Rectal smooth muscle tissue (tissue), 1 donor: ENCODE measurements around the gene NCOA7.

ENCODE experiments used
- H3K27ac ChIP-seq: one replicate; pipeline ENCODE4 v1.7.0; 2013; ENCODE audit warnings: low read depth, low read length, inconsistent platforms
- H3K27me3 ChIP-seq: one replicate; pipeline ENCODE4 v1.7.0; 2013; ENCODE audit warnings: low read length; ENCODE audit not compliant: control insufficient read depth, insufficient read depth
- H3K36me3 ChIP-seq: one replicate; pipeline ENCODE4 v1.7.0; 2013; ENCODE audit warnings: low read length; ENCODE audit not compliant: control insufficient read depth, insufficient read depth
- H3K4me1 ChIP-seq: one replicate; pipeline ENCODE4 v1.7.0; 2013; ENCODE audit warnings: low read length; ENCODE audit not compliant: control insufficient read depth, insufficient read depth
- H3K4me3 ChIP-seq: one replicate; pipeline ENCODE4 v1.7.0; 2013; ENCODE audit warnings: low read length
- H3K9ac ChIP-seq: one replicate; pipeline ENCODE4 v1.7.0; 2013; ENCODE audit warnings: low read length

Gene NCOA7

DNA sequence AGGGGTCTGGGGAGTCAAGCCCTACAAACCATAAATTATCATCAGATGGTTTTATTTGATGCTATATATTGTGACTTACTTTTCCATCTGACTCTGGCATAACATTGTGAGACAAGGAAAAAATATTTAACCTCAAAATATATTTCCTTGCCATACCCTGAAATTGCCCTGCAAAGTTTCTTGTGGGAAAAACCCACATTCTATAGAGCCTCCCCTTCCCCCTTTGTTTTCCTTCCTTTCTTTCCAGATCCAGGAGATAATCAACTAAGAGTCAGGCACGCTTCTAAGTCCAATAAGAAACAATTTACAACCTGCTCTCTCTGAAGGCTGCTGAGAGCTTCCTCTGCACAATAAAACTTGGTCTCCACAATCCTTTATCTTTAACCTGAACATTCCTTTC is 148.3 kb downstream of the NCOA7 start:
- no peak overlapping the region for H3K4me3 ChIP-seq
- H3K27me3 ChIP-seq: no peaks in the 10 kb centered on the region
- no peak overlapping the region for H3K27ac ChIP-seq
- no peaks in the 10 kb centered on the region for H3K36me3 ChIP-seq
- no peaks in the 10 kb centered on the region for H3K4me1 ChIP-seq
- H3K9ac ChIP-seq: no peak overlapping the region

DNA sequence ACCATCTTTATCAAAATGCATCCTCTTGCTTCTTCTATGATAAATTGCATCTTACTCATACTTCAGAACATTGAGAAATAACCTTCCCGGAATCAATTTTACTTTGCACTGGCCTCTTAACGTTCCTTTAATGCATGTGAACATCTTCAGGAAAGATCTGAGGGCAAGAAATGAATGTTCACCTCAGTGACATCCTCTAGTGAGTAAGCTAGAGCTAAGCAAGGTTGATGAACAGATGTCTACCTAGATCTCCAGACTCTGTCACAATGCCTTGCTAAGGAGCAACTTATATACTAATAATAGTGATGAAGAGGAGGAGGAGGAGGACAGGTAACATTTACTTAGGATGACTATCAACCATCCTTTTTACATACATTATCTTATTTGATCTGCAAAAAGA is 149.0 kb downstream of the NCOA7 start:
- H3K27me3 ChIP-seq: no peaks in the 10 kb centered on the region
- no peak overlapping the region for H3K9ac ChIP-seq
- H3K4me3 ChIP-seq: no peak overlapping the region
- H3K36me3 ChIP-seq: no peaks in the 10 kb centered on the region
- H3K4me1 ChIP-seq: no peaks in the 10 kb centered on the region
- no peak overlapping the region for H3K27ac ChIP-seq

DNA sequence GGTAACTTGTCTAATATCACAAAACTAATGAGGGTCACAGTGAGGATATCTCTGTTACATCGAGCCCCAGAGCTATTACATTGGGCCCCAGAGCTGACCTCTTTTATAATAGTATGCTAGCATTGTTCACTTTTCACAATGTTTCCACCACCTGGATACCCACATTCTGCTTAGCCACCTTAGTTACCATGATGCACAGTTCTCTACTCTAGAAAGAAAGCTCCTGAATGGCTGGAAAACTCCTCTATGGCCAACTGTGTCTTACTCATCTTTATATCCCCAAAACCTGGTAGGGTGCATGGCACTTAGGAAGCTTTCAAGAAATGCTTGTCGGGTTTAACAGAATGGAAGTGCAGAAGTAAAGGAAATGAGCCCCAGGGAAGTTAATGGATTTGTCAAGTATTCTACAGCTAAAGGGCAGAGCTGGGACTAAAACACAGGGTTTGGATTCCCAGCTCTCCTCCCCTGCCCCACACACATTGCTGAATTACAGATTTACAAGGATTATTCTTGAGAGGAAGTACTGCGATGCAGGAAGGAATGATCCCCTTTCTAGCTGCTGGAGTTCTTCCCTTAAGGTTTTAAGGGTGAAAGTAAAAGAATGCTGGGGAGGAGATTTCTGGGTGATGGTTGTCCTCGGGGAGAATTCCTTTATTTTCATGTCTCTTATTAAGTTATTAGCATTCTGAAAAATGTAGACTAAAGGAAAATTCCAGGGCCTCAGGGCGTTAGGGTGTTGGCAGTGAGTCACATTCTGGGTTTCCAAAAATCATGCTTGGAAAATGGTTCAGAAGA is 149.7 kb downstream of the NCOA7 start:
- H3K36me3 ChIP-seq: no peaks in the 10 kb centered on the region
- H3K27ac ChIP-seq: no peak overlapping the region
- no peak overlapping the region for H3K4me3 ChIP-seq
- H3K27me3 ChIP-seq: no peaks in the 10 kb centered on the region
- no peak overlapping the region for H3K9ac ChIP-seq
- H3K4me1 ChIP-seq: no peaks in the 10 kb centered on the region

DNA sequence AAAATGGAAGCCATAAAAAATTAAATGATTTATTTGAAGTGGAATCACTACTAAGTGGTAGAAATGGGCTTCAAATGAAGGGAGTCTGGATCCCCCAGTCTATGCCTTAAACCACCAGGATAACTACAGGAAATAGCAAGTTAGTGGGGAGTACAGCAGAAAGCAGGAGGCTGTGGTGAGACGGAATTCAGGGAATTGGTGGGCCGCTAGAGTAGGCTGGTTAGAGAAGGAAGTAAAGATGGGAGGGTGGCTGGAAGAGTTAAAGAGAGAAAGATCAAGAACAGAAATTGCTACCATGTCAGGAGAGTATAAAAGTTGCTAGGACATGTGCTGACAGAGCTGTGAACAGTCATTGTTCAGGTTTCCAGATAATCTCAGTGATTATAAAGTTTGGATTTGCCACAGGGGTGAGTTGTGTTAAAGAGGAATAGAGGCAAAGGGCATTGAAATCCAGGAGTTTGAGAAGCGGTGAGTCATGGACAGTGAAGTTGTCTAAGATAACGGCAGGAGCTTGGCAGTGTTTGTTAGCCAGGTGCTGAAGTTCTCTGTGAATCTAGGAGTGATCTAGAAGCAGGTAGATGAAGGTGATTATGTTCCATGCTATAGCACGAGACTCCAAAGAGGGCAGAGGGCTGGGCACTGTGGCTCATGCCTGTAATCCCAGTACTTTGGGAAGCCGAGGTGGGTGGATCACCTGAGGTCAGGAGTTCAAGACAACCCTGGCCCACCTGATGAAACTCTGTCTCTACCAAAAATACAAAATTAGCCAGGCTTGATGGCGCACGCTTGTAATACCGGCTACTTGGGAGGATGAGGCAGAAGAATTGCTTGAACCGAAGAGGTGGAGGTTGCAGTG is 152.1 kb downstream of the NCOA7 start:
- no peak overlapping the region for H3K9ac ChIP-seq
- H3K27me3 ChIP-seq: no peaks in the 10 kb centered on the region
- no peaks in the 10 kb centered on the region for H3K36me3 ChIP-seq
- H3K4me3 ChIP-seq: no peak overlapping the region
- no peak overlapping the region for H3K27ac ChIP-seq
- H3K4me1 ChIP-seq: no peaks in the 10 kb centered on the region

DNA sequence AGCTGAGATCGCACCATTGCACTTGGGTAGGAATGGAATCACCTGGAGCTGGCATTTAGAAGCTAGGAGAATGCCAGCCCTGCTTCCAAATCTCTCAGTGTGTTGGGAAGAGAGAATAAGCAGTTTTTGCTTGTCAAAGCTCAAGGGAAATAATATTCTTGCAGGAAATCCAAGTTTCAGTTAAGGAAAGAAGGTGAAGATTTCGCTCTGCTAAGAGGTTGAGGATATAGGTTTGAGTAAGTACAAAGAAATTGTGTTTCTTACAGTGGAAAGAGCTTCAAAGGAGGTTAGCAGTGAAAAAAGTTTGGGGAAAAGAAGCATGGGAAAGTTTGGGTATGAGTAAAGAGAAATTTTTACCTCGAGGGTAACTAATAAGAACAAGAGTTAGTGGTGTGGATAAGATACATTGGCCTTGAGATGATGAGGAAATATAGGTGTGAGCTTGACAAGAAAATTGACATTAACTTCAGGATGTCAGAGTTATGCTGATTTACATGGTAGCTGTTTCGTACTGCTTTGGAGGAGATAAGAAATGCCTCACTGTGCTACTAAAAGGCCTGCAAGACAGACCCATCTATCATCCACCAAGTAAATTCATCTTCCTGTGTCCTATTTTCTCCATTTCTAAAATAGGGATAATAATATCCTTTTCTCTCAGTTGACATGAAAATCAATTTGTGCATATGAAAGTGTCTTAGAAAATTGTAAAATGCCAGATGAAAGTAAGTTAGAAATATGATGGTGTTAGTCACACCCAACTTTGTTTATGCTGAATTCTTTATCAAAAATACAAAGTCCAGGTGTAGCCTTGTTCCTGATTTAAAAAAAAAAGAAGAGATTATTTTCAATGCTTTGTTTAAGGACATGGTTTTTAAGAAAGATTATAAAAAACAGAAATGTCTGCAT is 153.0 kb downstream of the NCOA7 start:
- no peak overlapping the region for H3K9ac ChIP-seq
- H3K27me3 ChIP-seq: no peaks in the 10 kb centered on the region
- no peak overlapping the region for H3K27ac ChIP-seq
- no peak overlapping the region for H3K4me3 ChIP-seq
- no peaks in the 10 kb centered on the region for H3K36me3 ChIP-seq
- H3K4me1 ChIP-seq: no peaks in the 10 kb centered on the region

DNA sequence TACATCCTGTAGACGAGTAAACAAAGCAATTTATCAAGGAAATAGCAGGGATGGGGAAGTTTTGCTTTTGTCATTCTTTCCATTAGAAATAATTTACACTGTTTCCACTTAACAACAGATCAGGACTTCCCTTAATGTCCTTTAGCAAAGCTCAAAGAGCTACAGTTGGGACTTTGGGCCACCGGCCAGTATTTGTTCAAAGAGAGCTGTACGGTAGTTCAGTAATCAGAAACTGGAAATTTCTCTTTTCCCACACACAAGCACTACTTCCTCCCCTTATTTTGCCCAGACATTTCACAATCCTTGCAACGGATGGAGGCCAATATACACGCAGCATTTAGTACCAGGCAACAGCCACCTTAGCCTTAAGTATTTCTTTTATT is 153.7 kb downstream of the NCOA7 start:
- Histone ChIP-seq H3K27me3 (no peaks in the 10 kb centered on the region), H3K4me3 (no peak overlapping the region), H3K27ac (no peak overlapping the region), H3K36me3 (no peaks in the 10 kb centered on the region), H3K4me1 (no peaks in the 10 kb centered on the region), H3K9ac (no peak overlapping the region)

DNA sequence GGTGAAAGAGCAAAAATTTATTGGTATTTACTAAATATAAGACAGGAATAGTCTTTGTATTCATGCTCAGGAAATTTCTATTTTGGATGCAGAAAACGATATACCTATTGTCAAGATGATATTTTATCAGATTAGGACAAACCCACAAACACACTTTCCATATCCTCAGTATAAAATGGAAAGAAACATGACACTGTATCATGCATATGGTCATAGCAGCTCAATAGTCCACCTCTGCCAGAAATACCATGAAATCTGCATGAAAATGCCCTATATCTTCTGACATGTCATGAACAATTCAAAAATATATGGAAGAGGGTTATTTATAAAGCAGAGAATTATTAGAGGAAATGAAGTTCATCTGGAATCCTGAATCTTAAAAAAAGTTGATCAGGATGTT is 154.1 kb downstream of the NCOA7 start:
- no peak overlapping the region for H3K4me3 ChIP-seq
- H3K9ac ChIP-seq: no peak overlapping the region
- no peaks in the 10 kb centered on the region for H3K27me3 ChIP-seq
- H3K4me1 ChIP-seq: no peaks in the 10 kb centered on the region
- no peaks in the 10 kb centered on the region for H3K36me3 ChIP-seq
- H3K27ac ChIP-seq: no peak overlapping the region

DNA sequence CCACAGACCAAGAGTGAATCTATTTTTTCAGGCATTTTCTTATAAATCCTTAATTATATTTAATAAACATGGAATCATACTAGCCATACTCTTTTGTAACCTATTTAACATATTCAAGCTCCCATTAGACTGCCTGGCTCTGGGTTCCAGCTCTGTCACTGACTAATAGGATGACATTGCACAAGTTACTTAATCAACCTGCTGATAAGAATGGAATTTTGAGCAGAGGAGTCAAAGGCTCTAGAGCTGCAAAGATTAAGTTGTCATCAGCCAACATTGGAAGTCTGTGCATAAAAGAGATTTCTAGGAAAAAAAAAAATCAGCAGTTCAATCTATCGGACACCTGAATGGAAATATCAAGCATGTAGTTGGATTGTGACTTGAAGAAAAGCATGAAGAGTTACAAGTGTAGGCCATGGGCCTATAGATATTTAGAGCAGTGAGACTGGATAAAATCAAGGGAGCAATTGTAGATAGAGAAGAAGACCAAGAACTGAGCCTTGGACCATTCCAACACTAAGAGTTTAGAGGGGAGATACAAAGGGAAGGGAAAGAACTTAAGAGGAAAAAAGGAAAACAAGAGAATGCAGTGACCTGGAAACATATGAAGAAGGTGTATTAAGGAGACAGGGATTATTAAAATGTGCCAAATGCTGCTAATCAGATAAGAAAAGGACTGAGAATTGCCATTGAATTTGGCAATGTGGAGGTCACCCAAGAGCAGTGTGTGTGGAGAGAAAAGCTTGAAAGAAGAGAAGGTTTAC is 154.8 kb downstream of the NCOA7 start:
- Histone ChIP-seq H3K9ac (no peak overlapping the region), H3K4me3 (no peak overlapping the region), H3K27me3 (no peaks in the 10 kb centered on the region), H3K27ac (peak overlapping the region; percentile 16), H3K36me3 (no peaks in the 10 kb centered on the region), H3K4me1 (no peaks in the 10 kb centered on the region)

DNA sequence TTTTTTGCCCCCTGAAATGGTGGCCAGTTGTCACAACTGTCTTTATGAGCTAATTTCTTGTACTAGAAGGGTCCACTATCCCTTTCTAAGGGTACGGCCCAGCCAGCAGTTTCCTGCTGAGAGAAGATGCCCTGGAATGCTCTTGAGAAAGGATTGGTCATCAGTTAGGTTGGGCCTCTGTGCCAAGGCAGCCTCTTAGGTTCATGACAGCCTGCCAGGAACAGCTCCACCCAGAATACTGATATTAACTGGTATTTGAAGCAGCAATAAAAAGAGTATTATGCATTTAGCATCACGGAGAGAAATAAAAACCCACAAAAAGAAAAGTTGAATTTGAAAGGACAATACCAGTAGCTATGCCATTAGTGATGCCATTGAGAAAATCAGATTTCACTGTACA is 156.9 kb downstream of the NCOA7 start:
- no peak overlapping the region for H3K4me3 ChIP-seq
- no peaks in the 10 kb centered on the region for H3K4me1 ChIP-seq
- no peaks in the 10 kb centered on the region for H3K27me3 ChIP-seq
- no peaks in the 10 kb centered on the region for H3K36me3 ChIP-seq
- no peak overlapping the region for H3K27ac ChIP-seq
- H3K9ac ChIP-seq: no peak overlapping the region

DNA sequence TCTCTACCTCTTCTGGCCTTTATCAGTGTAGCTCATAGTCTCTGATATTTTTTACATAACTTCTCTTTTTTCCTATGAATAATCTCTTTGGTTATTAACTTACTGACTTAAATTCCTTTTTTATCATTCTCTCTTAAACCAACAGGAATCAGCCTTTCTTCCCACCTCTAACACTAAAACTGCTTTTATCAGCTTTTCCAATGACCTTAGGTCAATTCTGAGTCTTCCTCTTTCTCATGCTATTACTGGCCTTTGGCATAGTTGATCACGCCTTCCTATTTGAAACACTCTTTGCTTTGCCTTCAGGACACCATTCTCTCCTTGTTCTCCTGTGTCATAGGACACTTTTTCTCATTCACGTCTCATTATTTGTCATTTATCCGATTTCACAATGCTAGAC is 157.7 kb downstream of the NCOA7 start:
- Histone ChIP-seq H3K4me3 (no peak overlapping the region), H3K36me3 (no peaks in the 10 kb centered on the region), H3K27ac (no peak overlapping the region), H3K9ac (no peak overlapping the region), H3K27me3 (no peaks in the 10 kb centered on the region), H3K4me1 (no peaks in the 10 kb centered on the region)

DNA sequence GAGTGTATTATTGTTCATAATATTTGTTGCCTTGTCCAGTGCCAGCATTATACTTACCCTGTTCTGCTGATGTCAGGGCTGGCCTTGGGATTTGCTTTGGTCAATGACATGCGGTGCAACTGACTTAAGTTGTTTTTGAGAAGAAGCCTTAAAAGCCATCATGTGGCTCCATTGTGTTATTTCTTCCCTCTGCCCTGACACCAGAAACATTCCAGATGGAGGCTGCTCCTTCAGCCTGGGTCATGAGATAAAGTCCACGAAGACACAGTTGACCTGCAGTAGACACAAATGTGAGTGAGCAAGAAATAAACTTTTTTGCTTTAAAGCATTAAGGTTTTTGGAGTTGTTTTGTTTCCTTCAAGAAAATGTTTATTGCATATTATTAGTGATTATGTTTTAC is 158.3 kb downstream of the NCOA7 start:
- Histone ChIP-seq H3K27ac (no peak overlapping the region), H3K4me1 (no peaks in the 10 kb centered on the region), H3K36me3 (no peaks in the 10 kb centered on the region), H3K27me3 (no peaks in the 10 kb centered on the region), H3K4me3 (no peak overlapping the region), H3K9ac (no peak overlapping the region)

DNA sequence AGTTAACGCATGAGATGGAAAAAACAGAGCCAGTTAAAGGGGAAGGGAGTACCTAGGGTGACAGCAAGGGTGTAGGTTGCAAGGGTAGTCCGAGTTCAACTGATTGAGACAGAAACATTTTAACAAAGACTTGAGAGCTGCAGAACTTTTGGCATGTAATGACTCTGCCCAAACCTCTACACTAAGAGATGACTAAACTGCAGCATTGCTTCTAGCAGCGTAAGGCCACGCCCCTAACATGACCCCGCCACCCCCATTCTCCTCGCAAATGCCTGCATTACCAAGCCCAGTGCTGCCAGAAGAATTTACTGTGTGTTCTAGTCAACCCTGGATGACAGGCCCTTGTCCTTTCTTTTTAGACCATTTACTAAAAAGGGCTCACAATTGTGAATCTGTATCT is 159.5 kb downstream of the NCOA7 start:
- Histone ChIP-seq H3K4me1 (no peaks in the 10 kb centered on the region), H3K27me3 (no peaks in the 10 kb centered on the region), H3K4me3 (no peak overlapping the region), H3K27ac (no peak overlapping the region), H3K36me3 (no peaks in the 10 kb centered on the region), H3K9ac (no peak overlapping the region)
